K562 (cell line): ENCODE measurements around the gene NEURL1B. TPM values are rescaled to one million over a fixed set of nuclear protein-coding genes. Genes with fewer than 3 reads are reported as not detected.

ENCODE experiments used
- ATF1 ChIP-seq, 2 experiments: fragments of 450-650 bp in 1 of 2; IDR thresholded peaks; 2 replicates each; pipeline ENCODE4 v1.6.1; 2016; ENCODE audit warnings: missing compliant biosample characterization in 1 of 2, missing genetic modification characterization in 1 of 2
- CTCF ChIP-seq, 3 experiments: IDR thresholded peaks in 2 of 3; conservative IDR thresholded peaks in 1 of 3; 2 replicates each; pipeline ENCODE4 v1.5.1; 2011 to 2012; ENCODE audit warnings: low read length in 3 of 3, mild to moderate bottlenecking in 3 of 3, control low read depth in 2 of 3, improper control_type of control experiment in 1 of 3, inconsistent platforms in 1 of 3, low read depth in 1 of 3, mixed read lengths in 1 of 3, moderate library complexity in 1 of 3; ENCODE audit not compliant: insufficient read depth in 2 of 3
- DPF2 ChIP-seq: fragments of 450-650 bp; IDR thresholded peaks from 2 replicates; pipeline ENCODE4 v1.6.1; 2016
- ESRRB ChIP-seq: fragments of 250-450 bp; sonication (Bioruptor Pico); IDR thresholded peaks from 2 replicates; pipeline ENCODE4 v1.5.0; 2020; ENCODE audit warnings: mild to moderate bottlenecking, moderate library complexity, borderline replicate concordance
- FOXK1 ChIP-seq: sonication (generic); formaldehyde crosslinking; IDR thresholded peaks from 2 replicates; pipeline ENCODE4 v1.8.0; 2022; ENCODE audit warnings: missing genetic modification reagents, mild to moderate bottlenecking, borderline replicate concordance
- HMG20A ChIP-seq: fragments of 450-650 bp; formaldehyde crosslinking; conservative IDR thresholded peaks from 2 replicates; pipeline ENCODE4 v1.4.0; 2020; ENCODE audit warnings: mild to moderate bottlenecking, mixed read lengths
- HNRNPH1 ChIP-seq: fragments of 200-400 bp; formaldehyde crosslinking; optimal IDR thresholded peaks from 2 replicates; pipeline ENCODE3; 2017; ENCODE audit warnings: low read depth, mild to moderate bottlenecking, low read length, moderate library complexity
- IRF9 ChIP-seq: fragments of 450-650 bp; IDR thresholded peaks from 2 replicates; pipeline ENCODE4 v1.6.1; 2016; ENCODE audit warnings: missing biosample characterization, missing genetic modification characterization
- NR2C1 ChIP-seq, 2 experiments: fragments of 450-650 bp; IDR thresholded peaks; 2 replicates each; pipeline ENCODE4 v1.6.1; 2017; ENCODE audit warnings: mild to moderate bottlenecking in 2 of 2, antibody characterized with exemption in 1 of 2, inconsistent platforms in 1 of 2, missing compliant biosample characterization in 1 of 2, missing genetic modification characterization in 1 of 2
- PTRF ChIP-seq: fragments of 450-650 bp; IDR thresholded peaks from 2 replicates; pipeline ENCODE4 v1.6.1; 2016; ENCODE audit warnings: mild to moderate bottlenecking, missing genetic modification characterization, missing compliant biosample characterization
- ZBTB8A ChIP-seq: fragments of 450-650 bp; IDR thresholded peaks from 2 replicates; pipeline ENCODE4 v1.6.1; 2018; ENCODE audit warnings: mild to moderate bottlenecking, moderate library complexity; ENCODE audit not compliant: partially characterized antibody
- ZNF3 ChIP-seq: fragments of 250-450 bp; sonication (Bioruptor Pico); IDR thresholded peaks from 2 replicates; pipeline ENCODE4 v1.5.0; 2021; ENCODE audit warnings: mild to moderate bottlenecking, moderate library complexity
- ZNF780A ChIP-seq: fragments of 250-450 bp; sonication (Bioruptor Pico); IDR thresholded peaks from 2 replicates; pipeline ENCODE4 v1.5.0; 2021; ENCODE audit warnings: mild to moderate bottlenecking
- polyA plus RNA-seq, 8 experiments: library from polyadenylated mRNA; depleted of rRNA in 4 of 8; stranded (reverse) in 5 of 8; unstranded in 3 of 8; fragments of >200 nt; fragmentation: Nextera tagmentation in 2 of 8; fragmentation: Illumina TruSeq in 1 of 8; extraction: Ambion mirVana in 2 of 8; extraction: Trizol in 1 of 8; gene quantifications; 2 replicates each; pipeline versions ENCODE4 v1.2.1 to v1.2.3, GENCODE V29; 2011 to 2014; ENCODE audit warnings: inconsistent platforms in 1 of 8, missing spikeins in 1 of 8
- total RNA-seq, 7 experiments: library from RNA; depleted of rRNA in 6 of 7; stranded (reverse); fragments of >200 nt in 6 of 7; fragmentation: Illumina TruSeq in 2 of 7; extraction: Trizol in 2 of 7; gene quantifications; 2 replicates each; pipeline versions ENCODE4 v1.2.1 to v1.2.3, GENCODE V29; 2011 to 2021; ENCODE audit warnings: low replicate concordance in 1 of 7

The NEURL1B gene
- total and polyA plus RNA-seq, 9 of the 15 experiments (the other 6 are each of a cell fraction or from before 2014, with no cell fraction given), result 0.04 TPM; not detected in 8

GRCh38 chr5:172685091-172685490 is 44.0 kb downstream of the NEURL1B start (continued):
- TF ChIP-seq IRF9 (tag), result no peak
- TF ChIP-seq ATF1 (CRISPR knock-in tag; IDR thresholded peaks at IDR 0.05), result no peak
- no peak for TF ChIP-seq ATF1 (tag; IDR thresholded peaks at IDR 0.05)
- TF ChIP-seq ZBTB8A, result no peak
- no peak for TF ChIP-seq NR2C1 (IDR thresholded peaks at IDR 0.05)
- no peak for TF ChIP-seq NR2C1 (tag; IDR thresholded peaks at IDR 0.05)
- TF ChIP-seq PTRF, result no peak
- no peak for TF ChIP-seq FOXK1 (CRISPR knock-in tag)
- no peak for TF ChIP-seq DPF2
- TF ChIP-seq HMG20A (CRISPR knock-in tag), result no peak
- no peak for TF ChIP-seq ZNF780A (CRISPR knock-in tag)
- TF ChIP-seq ZNF3, result no peak
- TF ChIP-seq CTCF (IDR thresholded peaks at IDR 0.05 in 2 of 3, conservative IDR thresholded peaks at IDR 0.05 in 1 of 3; ENCODE audit: insufficient read depth in 2 of 3, low read depth in 1 of 3, low read length in 3 of 3), result no peak
- TF ChIP-seq HNRNPH1, result no peak
- TF ChIP-seq ESRRB (CRISPR knock-in tag), result no peak
